HEK293T (cell line): ENCODE data around the gene ACVR1B.

Experiments used
- FOXK2 ChIP-seq: fragments of 450-650 bp; IDR thresholded peaks from 2 replicates; pipeline ENCODE4 v1.6.1; 2016; ENCODE audit warnings: mild to moderate bottlenecking
- FOXM1 ChIP-seq: fragments of 450-650 bp; IDR thresholded peaks from 2 replicates; pipeline ENCODE4 v1.6.1; 2017; ENCODE audit warnings: mild to moderate bottlenecking, borderline replicate concordance
- HDGF ChIP-seq: fragments of 450-650 bp; IDR thresholded peaks from 2 replicates; pipeline ENCODE4 v1.6.1; 2017; ENCODE audit warnings: antibody characterized with exemption, borderline replicate concordance
- SP1 ChIP-seq: fragments of 450-650 bp; IDR thresholded peaks from 2 replicates; pipeline ENCODE4 v1.6.1; 2017
- SUZ12 ChIP-seq: fragments of 450-650 bp; IDR thresholded peaks from 2 replicates; pipeline ENCODE4 v1.6.1; 2016; ENCODE audit warnings: mild to moderate bottlenecking
- TARDBP ChIP-seq: fragments of 450-650 bp; IDR thresholded peaks from 2 replicates; pipeline ENCODE4 v1.6.1; 2016
- ZNF384 ChIP-seq: fragments of 450-650 bp; IDR thresholded peaks from 2 replicates; pipeline ENCODE4 v1.6.1; 2016
- TF ChIP-seq, protein P1 (sequence below): fragments of 450-650 bp; IDR thresholded peaks from 2 replicates; pipeline ENCODE4 v1.6.1; 2016

DNA sequence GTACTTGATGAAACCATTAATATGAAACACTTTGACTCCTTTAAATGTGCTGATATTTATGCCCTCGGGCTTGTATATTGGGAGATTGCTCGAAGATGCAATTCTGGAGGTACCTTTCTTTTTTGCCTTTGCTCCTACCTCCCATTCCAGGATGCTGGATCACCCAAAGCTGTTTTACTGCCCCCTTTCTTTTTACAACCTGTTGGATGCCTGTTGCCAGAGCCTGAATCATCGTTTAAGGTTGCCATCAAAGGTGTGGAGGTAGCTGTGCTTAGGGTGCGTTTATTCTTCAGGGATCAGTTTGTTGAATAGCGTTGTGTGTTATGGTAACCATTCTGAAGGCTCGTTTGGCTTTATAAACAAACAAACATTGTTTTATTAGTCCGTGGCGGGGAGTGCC lies 35.3 kb downstream of the ACVR1B start:
- TF ChIP-seq ZNF384 (no peak), FOXM1 (no peak), SP1 (no peak), FOXK2 (no peak), TARDBP (no peak), SUZ12 (no peak), HDGF (no peak)
- TF ChIP-seq, protein P1, sequence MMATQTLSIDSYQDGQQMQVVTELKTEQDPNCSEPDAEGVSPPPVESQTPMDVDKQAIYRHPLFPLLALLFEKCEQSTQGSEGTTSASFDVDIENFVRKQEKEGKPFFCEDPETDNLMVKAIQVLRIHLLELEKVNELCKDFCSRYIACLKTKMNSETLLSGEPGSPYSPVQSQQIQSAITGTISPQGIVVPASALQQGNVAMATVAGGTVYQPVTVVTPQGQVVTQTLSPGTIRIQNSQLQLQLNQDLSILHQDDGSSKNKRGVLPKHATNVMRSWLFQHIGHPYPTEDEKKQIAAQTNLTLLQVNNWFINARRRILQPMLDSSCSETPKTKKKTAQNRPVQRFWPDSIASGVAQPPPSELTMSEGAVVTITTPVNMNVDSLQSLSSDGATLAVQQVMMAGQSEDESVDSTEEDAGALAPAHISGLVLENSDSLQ: no peak
